DMS53 (cell line): ENCODE data around the gene ZNF473.
A peak's percentile ranks its signal among the peaks of the same experiment; 100 is the strongest.

Source experiments
- DNase-seq: peaks from one replicate; lab custom pipeline; 2025; lab: John Stamatoyannopoulos, UW

The ZNF473 gene

GRCh38 chr19:50003810-50004419 is 21.9 kb upstream of the ZNF473 start:
- peak; percentile 46 for DNase-seq

- no peak for DNase-seq
These were observed 20.4 kb upstream of the ZNF473 start for GRCh38 chr19:50005428-50005827.

- no peak for DNase-seq
These were observed 18.6 kb upstream of the ZNF473 start for GRCh38 chr19:50007170-50007569.

- no peak for DNase-seq
These were observed 17.9 kb upstream of the ZNF473 start for GRCh38 chr19:50007947-50008346.

GRCh38 chr19:50008532-50008931 is 17.3 kb upstream of the ZNF473 start:
- DNase-seq: peak; percentile 18

- DNase-seq: no peak
These were observed 9.5 kb upstream of the ZNF473 start for GRCh38 chr19:50016225-50016807.

- peak; percentile 89 for DNase-seq
These were observed 5.3 kb upstream of the ZNF473 start for GRCh38 chr19:50020481-50020880.

GRCh38 chr19:50022823-50023222 is 3.0 kb upstream of the ZNF473 start:
- DNase-seq: no peak

- peak; percentile 58 for DNase-seq
These were observed 1.1 kb upstream of the ZNF473 start for GRCh38 chr19:50024719-50025021.

GRCh38 chr19:50025022-50025793 is 597 bp upstream of the ZNF473 start, which contains the start of gene VRK3:
TSS of gene VRK3 (minus strand) at chr19:50025372. CDS start at chr19:50016162, 9,210 bp downstream.
- DNase-seq: peak; percentile 99

GRCh38 chr19:50026550-50026906 is 723 bp downstream of the ZNF473 start:
- no peak for DNase-seq

- no peak for DNase-seq
These were observed 4.4 kb downstream of the ZNF473 start for GRCh38 chr19:50030225-50030624.

GRCh38 chr19:50030937-50031336 is 5.1 kb downstream of the ZNF473 start:
- no peak for DNase-seq

GRCh38 chr19:50036908-50037307 is 11.1 kb downstream of the ZNF473 start:
- no peak for DNase-seq

GRCh38 chr19:50039968-50040367 is 14.2 kb downstream of the ZNF473 start:
- DNase-seq: no peak

- no peak for DNase-seq
These were observed 15.2 kb downstream of the ZNF473 start for GRCh38 chr19:50040967-50041366.

GRCh38 chr19:50042363-50043024 is 16.7 kb downstream of the ZNF473 start:
- no peak for DNase-seq

- DNase-seq: no peak
These were observed 18.2 kb downstream of the ZNF473 start for GRCh38 chr19:50043967-50044366.

- no peak for DNase-seq
These were observed 19.1 kb downstream of the ZNF473 start for GRCh38 chr19:50044922-50045321.

GRCh38 chr19:50046649-50047503 is 21.1 kb downstream of the ZNF473 start:
- DNase-seq: peak; percentile 71

GRCh38 chr19:50047671-50048070 is 21.9 kb downstream of the ZNF473 start:
- no peak for DNase-seq
